GM18951 (cell line): ENCODE measurements around the gene SLC11A1.

Experiments used
- POLR2A ChIP-seq: IDR thresholded peaks from 4 replicates; pipeline ENCODE4 v1.6.1; 2011; ENCODE audit warnings: mild to moderate bottlenecking; ENCODE audit not compliant: insufficient read length, insufficient read depth; ENCODE audit errors: extremely low read depth
- in situ Hi-C: fragments of 300-500 bp; cut with MboI; formaldehyde crosslinking; loops from one replicate; pipeline ENCODE4 v1.12.0; 2022; ENCODE audit warnings: low sequenced_read_pairs, mixed read lengths, inconsistent platforms; ENCODE audit not compliant: unreplicated experiment

Gene SLC11A1

GRCh38 chr2:218394298-218395089 is 12.4 kb downstream of the SLC11A1 start:
- no peak for TF ChIP-seq POLR2A
- in situ Hi-C loops: no loop called here

GRCh38 chr2:218395090-218395444 is 13.0 kb downstream of the SLC11A1 start:
- in situ Hi-C loops: no loop called here
- TF ChIP-seq POLR2A: no peak

- no peak for TF ChIP-seq POLR2A
- in situ Hi-C loops: no loop called here
Observed at GRCh38 chr2:218395456-218395825, 13.4 kb downstream of the SLC11A1 start.

GRCh38 chr2:218395826-218396687 is 14.0 kb downstream of the SLC11A1 start:
- in situ Hi-C loops: no loop called here
- peak; percentile 45 for TF ChIP-seq POLR2A

- TF ChIP-seq POLR2A: peak; percentile 34
- in situ Hi-C loops: no loop called here
Observed at GRCh38 chr2:218396688-218397462, 14.8 kb downstream of the SLC11A1 start.

GRCh38 chr2:218397463-218397819 is 15.4 kb downstream of the SLC11A1 start:
- TF ChIP-seq POLR2A: no peak
- in situ Hi-C loops: no loop called here

- in situ Hi-C loops: no loop called here
- peak; percentile 64 for TF ChIP-seq POLR2A
Observed at GRCh38 chr2:218397820-218398436, 15.9 kb downstream of the SLC11A1 start.

- in situ Hi-C loops: no loop called here
- TF ChIP-seq POLR2A: peak; percentile 8
Observed at GRCh38 chr2:218398437-218399390, 16.6 kb downstream of the SLC11A1 start.

- TF ChIP-seq POLR2A: peak; percentile 65
- in situ Hi-C loops: loop anchor here (25.0 kb wide), 1 partner anchor 438 kb away; the partner anchor contains the start of gene PRKAG3
Observed at GRCh38 chr2:218399391-218400166, 17.5 kb downstream of the SLC11A1 start, which contains the start of gene CTDSP1. Gene CTDSP1 (plus strand): TSS chr2:218399868. CDS start chr2:218400091, 223 bp downstream.

- in situ Hi-C loops: loop anchor here (25.0 kb wide), 1 partner anchor 437 kb away; the partner anchor contains the start of gene PRKAG3
- TF ChIP-seq POLR2A: no peak
Observed at GRCh38 chr2:218400167-218400929, 18.3 kb downstream of the SLC11A1 start.
